HepG2 (cell line): ENCODE measurements around the gene CHST4. TPM values are rescaled to one million over a fixed set of nuclear protein-coding genes. Genes with fewer than 3 reads are reported as not detected.

ENCODE experiments used
- ATAC-seq: fragments of 200-7000 bp; cut with Tn5 transposase; 3 replicates; pipeline ENCODE4 v1.9.1; 2020; ENCODE audit warnings: mild to moderate bottlenecking, moderate library complexity
- BruUV-seq: library from RNA; stranded (reverse); fragments of 400-500 nt; replicated peaks from 2 replicates; lab custom pipeline; 2021; lab: Mats Ljungman, UMichigan
- CTCF ChIA-PET: fragments of 300-600 bp; formaldehyde crosslinking; extraction: SDS; loops from one replicate; lab custom pipeline; 2021; ENCODE audit warnings: low total read pairs, inconsistent platforms, low intra/inter-chr PET ratio; lab: Yijun Ruan, JAX
- POLR2A ChIA-PET: fragments of 350-600 bp; sonication (Branson Sonifier 250); formaldehyde crosslinking; loops from one replicate; lab custom pipeline; 2020; ENCODE audit warnings: antibody characterized with exemption, inconsistent platforms; lab: Yijun Ruan, JAX
- DNase-seq: peaks from one replicate; pipeline ENCODE4 v3.0.0-alpha.2; 2015; ENCODE audit warnings: low spot score
- FAIRE-seq: peaks from 3 replicates; lab custom pipeline; 2011; peaks lifted over from hg19 to GRCh38; lab: Jason Lieb, UNC
- H2AFZ ChIP-seq: one replicate; pipeline ENCODE4 v1.6.1; 2011; ENCODE audit warnings: low read length, inconsistent platforms
- H3K27ac ChIP-seq: fragments of 300-600 bp; 3 replicates; pipeline ENCODE4 v1.8.0; 2011; ENCODE audit warnings: mixed run types, mild to moderate bottlenecking, mixed read lengths, low read length, inconsistent platforms; ENCODE audit not compliant: insufficient read depth; ENCODE audit errors: extremely low read length
- H3K27me3 ChIP-seq, 2 experiments: fragments of 200-600 bp in 1 of 2; 2 replicates in 1 of 2; 3 replicates in 1 of 2; pipeline versions ENCODE4 v1.6.0 to v1.8.0; 2011; ENCODE audit warnings: low read length in 2 of 2, mild to moderate bottlenecking in 2 of 2, moderate library complexity in 2 of 2, inconsistent platforms in 1 of 2; ENCODE audit not compliant: insufficient read depth in 2 of 2, control insufficient read depth in 1 of 2
- H3K36me3 ChIP-seq, 2 experiments: fragments of 200-600 bp in 1 of 2; replicated peaks in 1 of 2; 2 replicates in 1 of 2; 3 replicates in 1 of 2; pipeline versions ENCODE4 v1.5.1 to v1.8.0; 2011; ENCODE audit warnings: low read length in 2 of 2, inconsistent platforms in 1 of 2; ENCODE audit not compliant: insufficient read depth in 2 of 2, control insufficient read depth in 1 of 2
- H3K4me1 ChIP-seq: 2 replicates; pipeline ENCODE4 v1.5.1; 2012; ENCODE audit warnings: low read length, inconsistent platforms; ENCODE audit not compliant: insufficient read depth
- H3K4me2 ChIP-seq: 2 replicates; pipeline ENCODE4 v1.6.0; 2011; ENCODE audit warnings: low read depth, low read length, inconsistent platforms
- H3K4me3 ChIP-seq, 3 experiments: fragments of 200-600 bp in 1 of 3; sonication (generic), shearing (Covaris generic) in 1 of 3; replicated peaks in 1 of 3; 2 replicates each; pipeline ENCODE4 v1.5.1; 2011 to 2016; ENCODE audit warnings: low read length in 3 of 3, inconsistent platforms in 2 of 3, low read depth in 2 of 3, mild to moderate bottlenecking in 2 of 3, control low read depth in 1 of 3, mixed read lengths in 1 of 3; ENCODE audit not compliant: insufficient read depth in 1 of 3
- H3K79me2 ChIP-seq: one replicate; pipeline ENCODE4 v1.6.1; 2011; ENCODE audit warnings: low read length, inconsistent platforms; ENCODE audit not compliant: insufficient read depth
- H3K9ac ChIP-seq: 2 replicates; pipeline ENCODE4 v1.6.0; 2011; ENCODE audit warnings: mild to moderate bottlenecking, low read depth, low read length, inconsistent platforms; ENCODE audit not compliant: insufficient read depth
- H3K9me3 ChIP-seq: 2 replicates; pipeline ENCODE4 v1.5.1; 2012; ENCODE audit warnings: mild to moderate bottlenecking, low read length
- H4K20me1 ChIP-seq: 2 replicates; pipeline ENCODE4 v1.6.0; 2011; ENCODE audit warnings: inconsistent platforms, mild to moderate bottlenecking, low read length, moderate library complexity; ENCODE audit not compliant: insufficient read depth
- CBX2 ChIP-seq, 2 experiments: fragments of 200-600 bp in 1 of 2; sonication (generic); formaldehyde crosslinking in 1 of 2; IDR thresholded peaks; 2 replicates each; pipeline versions ENCODE4 v1.7.0 to v1.8.1; 2018 to 2022; ENCODE audit warnings: low read depth in 2 of 2, low read length in 1 of 2, mild to moderate bottlenecking in 1 of 2, missing genetic modification reagents in 1 of 2
- HOXA9 ChIP-seq: sonication (generic); formaldehyde crosslinking; IDR thresholded peaks from 2 replicates; pipeline ENCODE4 v1.8.1; 2022; ENCODE audit warnings: missing genetic modification reagents, mild to moderate bottlenecking, moderate library complexity, borderline replicate concordance
- NFKBIZ ChIP-seq: IDR thresholded peaks from 2 replicates; pipeline ENCODE4 v1.6.1; 2018; ENCODE audit warnings: missing genetic modification reagents, missing compliant biosample characterization
- NR3C1 ChIP-seq: sonication (generic); formaldehyde crosslinking; IDR thresholded peaks from 2 replicates; pipeline ENCODE4 v1.4.0; 2020; ENCODE audit warnings: missing genetic modification reagents
- NRL ChIP-seq: sonication (generic); formaldehyde crosslinking; IDR thresholded peaks from 2 replicates; pipeline ENCODE4 v1.5.0; 2020; ENCODE audit warnings: missing genetic modification reagents, mild to moderate bottlenecking, moderate library complexity, borderline replicate concordance
- POGZ ChIP-seq: sonication (generic); formaldehyde crosslinking; IDR thresholded peaks from 2 replicates; pipeline ENCODE4 v1.4.0; 2020; ENCODE audit warnings: mild to moderate bottlenecking, missing genetic modification reagents
- TRIM24 ChIP-seq: sonication (generic); formaldehyde crosslinking; IDR thresholded peaks from 2 replicates; pipeline ENCODE4 v1.8.0; 2022; ENCODE audit warnings: mild to moderate bottlenecking, missing genetic modification reagents
- ZBTB3 ChIP-seq: sonication (generic); formaldehyde crosslinking; IDR thresholded peaks from 2 replicates; pipeline ENCODE4 v1.4.0; 2020; ENCODE audit warnings: low read depth, mild to moderate bottlenecking, moderate library complexity, missing genetic modification reagents, borderline replicate concordance
- ZNF10 ChIP-seq: sonication (generic); formaldehyde crosslinking; IDR thresholded peaks from 2 replicates; pipeline ENCODE4 v1.4.0; 2020; ENCODE audit warnings: mild to moderate bottlenecking, low read depth, missing genetic modification reagents, borderline replicate concordance
- ZNF143 ChIP-seq: sonication (generic); formaldehyde crosslinking; IDR thresholded peaks from 2 replicates; pipeline ENCODE4 v1.4.0; 2020; ENCODE audit warnings: missing genetic modification reagents
- ZNF232 ChIP-seq: sonication (generic); formaldehyde crosslinking; IDR thresholded peaks from 2 replicates; pipeline ENCODE4 v1.4.0; 2020; ENCODE audit warnings: missing genetic modification reagents, borderline replicate concordance
- ZNF260 ChIP-seq: sonication (generic); formaldehyde crosslinking; IDR thresholded peaks from 2 replicates; pipeline ENCODE4 v1.4.0; 2020; ENCODE audit warnings: missing genetic modification reagents, low read depth, mild to moderate bottlenecking, borderline replicate concordance
- ZNF501 ChIP-seq: sonication (generic); formaldehyde crosslinking; IDR thresholded peaks from 2 replicates; pipeline ENCODE4 v1.5.1; 2020; ENCODE audit warnings: mild to moderate bottlenecking, moderate library complexity, missing genetic modification reagents
- ZNF781 ChIP-seq: sonication (generic); formaldehyde crosslinking; IDR thresholded peaks from 2 replicates; pipeline ENCODE4 v1.5.1; 2020; ENCODE audit warnings: borderline replicate concordance, mild to moderate bottlenecking, missing genetic modification reagents; ENCODE audit errors: not compliant biosample characterization
- ZSCAN9 ChIP-seq: IDR thresholded peaks from 2 replicates; pipeline ENCODE4 v1.6.1; 2016; ENCODE audit warnings: borderline replicate concordance
- WGBS: methylation state at CpG from one replicate; pipeline ENCODE4 v1.1.6; 2017; ENCODE audit warnings: low lambda C conversion rate; 5-methylcytosine and 5-hydroxymethylcytosine counted together
- in situ Hi-C: cut with HindIII; loops from 2 replicates; pipeline ENCODE4 v1.10.0; 2017; ENCODE audit warnings: low pct_unique_long_range_greater_than_20kb; ENCODE audit not compliant: extremely low pct_ligation_motif_present
- intact Hi-C: fragments of 100-400 bp; cut with micrococcal nuclease; formaldehyde crosslinking; loops from one replicate; pipeline ENCODE4 v1.10.0; 2022; ENCODE audit not compliant: unreplicated experiment
- polyA plus RNA-seq, 8 experiments: library from polyadenylated mRNA; depleted of rRNA in 3 of 8; stranded (reverse) in 7 of 8; unstranded in 1 of 8; fragments of >200 nt; fragmentation: Illumina TruSeq in 4 of 8; extraction: Trizol in 4 of 8; gene quantifications; 2 replicates each; pipeline versions ENCODE4 v1.2.1 to v1.2.3, GENCODE V29; 2011 to 2016; ENCODE audit warnings: low read depth in 4 of 8, missing spikeins in 1 of 8, mixed read lengths in 1 of 8; ENCODE audit not compliant: insufficient read depth in 1 of 8
- total RNA-seq, 5 experiments: library from RNA; depleted of rRNA; stranded (reverse); fragments of >200 nt; fragmentation: Illumina TruSeq; extraction: Trizol; gene quantifications; 2 replicates each; pipeline ENCODE4 v1.2.3, GENCODE V29; 2016; ENCODE audit warnings: low read depth in 1 of 5
- TF ChIP-seq, protein P1 (sequence below): conservative IDR thresholded peaks from 2 replicates; pipeline ENCODE4 v1.6.1; 2018; ENCODE audit warnings: missing genetic modification reagents
- TF ChIP-seq, protein P2 (sequence below): sonication (generic); formaldehyde crosslinking; IDR thresholded peaks from 2 replicates; pipeline ENCODE4 v1.4.0; 2020; ENCODE audit warnings: mild to moderate bottlenecking, missing genetic modification reagents
- TF ChIP-seq, protein P3 (sequence below): sonication (generic); formaldehyde crosslinking; IDR thresholded peaks from 2 replicates; pipeline ENCODE4 v1.5.1; 2020; ENCODE audit warnings: missing genetic modification reagents, mild to moderate bottlenecking, borderline replicate concordance
- TF ChIP-seq, protein P4 (sequence below): IDR thresholded peaks from 2 replicates; pipeline ENCODE4 v1.6.1; 2018; ENCODE audit warnings: missing genetic modification reagents, mild to moderate bottlenecking, missing compliant biosample characterization

Gene CHST4
- total and polyA plus RNA-seq, 2 of the 13 experiments (the other 11 are each of a cell fraction or from before 2014, with no cell fraction given): not detected

DNA sequence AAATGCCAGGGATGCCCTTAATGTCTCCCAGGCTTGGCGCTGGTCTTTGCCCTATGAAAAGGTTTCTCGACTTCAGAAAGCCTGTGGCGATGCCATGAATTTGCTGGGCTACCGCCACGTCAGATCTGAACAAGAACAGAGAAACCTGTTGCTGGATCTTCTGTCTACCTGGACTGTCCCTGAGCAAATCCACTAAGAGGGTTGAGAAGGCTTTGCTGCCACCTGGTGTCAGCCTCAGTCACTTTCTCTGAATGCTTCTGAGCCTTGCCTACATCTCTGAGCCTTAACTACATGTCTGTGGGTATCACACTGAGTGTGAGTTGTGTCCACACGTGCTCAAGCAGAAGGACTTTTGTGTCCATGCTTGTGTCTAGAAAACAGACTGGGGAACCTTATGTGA, 11.4 kb downstream of the CHST4 start:
- no peaks in the 10 kb centered on the region for H3K9me3 ChIP-seq
- POLR2A ChIA-PET: no interaction called here
- no peak overlapping the region for H3K4me3 ChIP-seq
- ATAC-seq (peak; percentile 93), FAIRE-seq (peak; percentile 99), DNase-seq (peak; percentile 66)
- H3K27ac ChIP-seq: no peak overlapping the region
- no peak overlapping the region for H3K4me2 ChIP-seq
- CTCF ChIA-PET: interaction anchor here (2.2 to 2.8 kb wide), 2 partner anchors 73 to 97 kb away, joined by 9 to 20 read pairs; partner anchors contain the start of gene TLE7
- peaks cover 0 to 19% of the 10 kb centered on the region in 2 experiments; a peak in 3 of 5 replicates for H3K27me3 ChIP-seq
- intact Hi-C loops (loop anchor here (1.0 to 5.0 kb wide), 3 partner anchors 35 to 125 kb away; no protein-coding TSS in a partner anchor), in situ Hi-C loops (loop anchor here (5.0 kb wide), 1 partner anchor 35 kb away; no protein-coding TSS in a partner anchor)
- H3K79me2 ChIP-seq: no peaks in the 10 kb centered on the region
- WGBS: 7% methylated on average over 5 of the region's 6 CpGs
- no peaks in the 10 kb centered on the region for H4K20me1 ChIP-seq
- H3K36me3 ChIP-seq: no peaks in the 10 kb centered on the region
- no peaks in the 10 kb centered on the region for H3K4me1 ChIP-seq
- H2AFZ ChIP-seq: no peak overlapping the region
- H3K9ac ChIP-seq: no peak overlapping the region
- BruUV-seq: no TSS peak
- TF ChIP-seq ZNF781 (CRISPR knock-in tag) (no peak), ZNF10 (no peak), ZSCAN9 (no peak), NR3C1 (CRISPR knock-in tag) (no peak), POGZ (CRISPR knock-in tag) (no peak), ZNF232 (no peak), NRL (CRISPR knock-in tag) (no peak), HOXA9 (CRISPR knock-in tag) (no peak), CBX2 (IDR thresholded peaks at IDR 0.05; ENCODE audit: low read depth, low read length) (no peak), CBX2 (CRISPR knock-in tag; IDR thresholded peaks at IDR 0.05; ENCODE audit: low read depth) (no peak), NFKBIZ (0 out of 2 replicates have a peak, but pooled peaks have one; percentile 32), ZNF260 (CRISPR knock-in tag) (no peak), TRIM24 (no peak), ZNF501 (0 out of 2 replicates have a peak, but pooled peaks have one; percentile 35), ZNF143 (CRISPR knock-in tag) (no peak), ZBTB3 (CRISPR knock-in tag) (no peak)
- TF ChIP-seq, protein P1, sequence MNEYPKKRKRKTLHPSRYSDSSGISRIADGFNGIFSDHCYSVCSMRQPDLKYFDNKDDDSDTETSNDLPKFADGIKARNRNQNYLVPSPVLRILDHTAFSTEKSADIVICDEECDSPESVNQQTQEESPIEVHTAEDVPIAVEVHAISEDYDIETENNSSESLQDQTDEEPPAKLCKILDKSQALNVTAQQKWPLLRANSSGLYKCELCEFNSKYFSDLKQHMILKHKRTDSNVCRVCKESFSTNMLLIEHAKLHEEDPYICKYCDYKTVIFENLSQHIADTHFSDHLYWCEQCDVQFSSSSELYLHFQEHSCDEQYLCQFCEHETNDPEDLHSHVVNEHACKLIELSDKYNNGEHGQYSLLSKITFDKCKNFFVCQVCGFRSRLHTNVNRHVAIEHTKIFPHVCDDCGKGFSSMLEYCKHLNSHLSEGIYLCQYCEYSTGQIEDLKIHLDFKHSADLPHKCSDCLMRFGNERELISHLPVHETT (CRISPR knock-in tag): no peak
- TF ChIP-seq, protein P2, sequence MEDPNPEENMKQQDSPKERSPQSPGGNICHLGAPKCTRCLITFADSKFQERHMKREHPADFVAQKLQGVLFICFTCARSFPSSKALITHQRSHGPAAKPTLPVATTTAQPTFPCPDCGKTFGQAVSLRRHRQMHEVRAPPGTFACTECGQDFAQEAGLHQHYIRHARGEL (CRISPR knock-in tag): no peak
- TF ChIP-seq, protein P3, sequence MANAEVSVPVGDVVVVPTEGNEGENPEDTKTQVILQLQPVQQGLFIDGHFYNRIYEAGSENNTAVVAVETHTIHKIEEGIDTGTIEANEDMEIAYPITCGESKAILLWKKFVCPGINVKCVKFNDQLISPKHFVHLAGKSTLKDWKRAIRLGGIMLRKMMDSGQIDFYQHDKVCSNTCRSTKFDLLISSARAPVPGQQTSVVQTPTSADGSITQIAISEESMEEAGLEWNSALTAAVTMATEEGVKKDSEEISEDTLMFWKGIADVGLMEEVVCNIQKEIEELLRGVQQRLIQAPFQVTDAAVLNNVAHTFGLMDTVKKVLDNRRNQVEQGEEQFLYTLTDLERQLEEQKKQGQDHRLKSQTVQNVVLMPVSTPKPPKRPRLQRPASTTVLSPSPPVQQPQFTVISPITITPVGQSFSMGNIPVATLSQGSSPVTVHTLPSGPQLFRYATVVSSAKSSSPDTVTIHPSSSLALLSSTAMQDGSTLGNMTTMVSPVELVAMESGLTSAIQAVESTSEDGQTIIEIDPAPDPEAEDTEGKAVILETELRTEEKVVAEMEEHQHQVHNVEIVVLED (CRISPR knock-in tag): no peak
- TF ChIP-seq, protein P4, sequence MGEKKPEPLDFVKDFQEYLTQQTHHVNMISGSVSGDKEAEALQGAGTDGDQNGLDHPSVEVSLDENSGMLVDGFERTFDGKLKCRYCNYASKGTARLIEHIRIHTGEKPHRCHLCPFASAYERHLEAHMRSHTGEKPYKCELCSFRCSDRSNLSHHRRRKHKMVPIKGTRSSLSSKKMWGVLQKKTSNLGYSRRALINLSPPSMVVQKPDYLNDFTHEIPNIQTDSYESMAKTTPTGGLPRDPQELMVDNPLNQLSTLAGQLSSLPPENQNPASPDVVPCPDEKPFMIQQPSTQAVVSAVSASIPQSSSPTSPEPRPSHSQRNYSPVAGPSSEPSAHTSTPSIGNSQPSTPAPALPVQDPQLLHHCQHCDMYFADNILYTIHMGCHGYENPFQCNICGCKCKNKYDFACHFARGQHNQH (CRISPR knock-in tag): no peak; the same call in 1 of the 2 replicates
